NCI-H1417 (cell line): ENCODE results near the gene TMTC1.

Experiments
- DNase-seq, 3 experiments: peaks; one replicate each; lab custom pipeline; 2025; lab: John Stamatoyannopoulos, UW

Gene TMTC1

GRCh38 chr12:29451888-29452287 is 331.9 kb downstream of the TMTC1 start:
- DNase-seq, result no peak
